ENCODE results near the gene GBP2. TPM values are rescaled to one million over a fixed set of nuclear protein-coding genes. Genes with fewer than 3 reads are reported as not detected.

The GBP2 gene
- total and polyA plus RNA-seq, 9 of the 15 experiments (the other 6 are each of a cell fraction or from before 2014, with no cell fraction given) = 0.45 to 2.2 (median 0.69) TPM

- no peak for TF ChIP-seq REST (IDR thresholded peaks at IDR 0.05; ENCODE audit: borderline replicate concordance)
- TF ChIP-seq REST (CRISPR knock-in tag; IDR thresholded peaks at IDR 0.05; ENCODE audit: low read depth) = no peak
- TF ChIP-seq CBFA2T2 (conservative IDR thresholded peaks at IDR 0.05) = peak; percentile 68
- TF ChIP-seq ZSCAN29 (IDR thresholded peaks at IDR 0.05) = no peak
- no peak for TF ChIP-seq BDP1 (IDR thresholded peaks at IDR 0.05; ENCODE audit: insufficient read depth, insufficient read length)
- TF ChIP-seq ZNF277 (CRISPR knock-in tag; IDR thresholded peaks at IDR 0.05; ENCODE audit: borderline replicate concordance) = no peak
- TF ChIP-seq ZFP1 (CRISPR knock-in tag; IDR thresholded peaks at IDR 0.05) = no peak
- TF ChIP-seq ADNP (tag; IDR thresholded peaks at IDR 0.05) = no peak
- no peak for TF ChIP-seq ZNF696 (CRISPR knock-in tag; conservative IDR thresholded peaks at IDR 0.05)
- no peak for TF ChIP-seq ETS2 (tag; IDR thresholded peaks at IDR 0.05; ENCODE audit: borderline replicate concordance, poor library complexity, severe bottlenecking)
- TF ChIP-seq PKNOX1 (IDR thresholded peaks at IDR 0.05) = peak; percentile 57
- TF ChIP-seq HMG20B (CRISPR knock-in tag; IDR thresholded peaks at IDR 0.05) = no peak
- no peak for TF ChIP-seq FOXJ2 (tag; IDR thresholded peaks at IDR 0.05)
- no peak for TF ChIP-seq ZNF436 (CRISPR knock-in tag; IDR thresholded peaks at IDR 0.05)
- TF ChIP-seq, protein P1, sequence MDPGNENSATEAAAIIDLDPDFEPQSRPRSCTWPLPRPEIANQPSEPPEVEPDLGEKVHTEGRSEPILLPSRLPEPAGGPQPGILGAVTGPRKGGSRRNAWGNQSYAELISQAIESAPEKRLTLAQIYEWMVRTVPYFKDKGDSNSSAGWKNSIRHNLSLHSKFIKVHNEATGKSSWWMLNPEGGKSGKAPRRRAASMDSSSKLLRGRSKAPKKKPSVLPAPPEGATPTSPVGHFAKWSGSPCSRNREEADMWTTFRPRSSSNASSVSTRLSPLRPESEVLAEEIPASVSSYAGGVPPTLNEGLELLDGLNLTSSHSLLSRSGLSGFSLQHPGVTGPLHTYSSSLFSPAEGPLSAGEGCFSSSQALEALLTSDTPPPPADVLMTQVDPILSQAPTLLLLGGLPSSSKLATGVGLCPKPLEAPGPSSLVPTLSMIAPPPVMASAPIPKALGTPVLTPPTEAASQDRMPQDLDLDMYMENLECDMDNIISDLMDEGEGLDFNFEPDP (CRISPR knock-in tag; IDR thresholded peaks at IDR 0.05) = no peak
- no peak for TF ChIP-seq POLR2B (IDR thresholded peaks at IDR 0.05; ENCODE audit: low read depth, partially characterized antibody)
Measured at GRCh38 chr1:89121641-89122040, 4.3 kb downstream of the GBP2 start (continued).

All from K562 (cell line).